Glutamatergic neuron (in vitro differentiated cells): Measurements from ENCODE around the gene CHST4. TPM values are rescaled to one million over a fixed set of nuclear protein-coding genes. Genes with fewer than 3 reads are reported as not detected.
A peak's percentile ranks its signal among the peaks of the same experiment; 100 is the strongest.
"Not testable (repeated sequence)": the region's sequence is repeated elsewhere in the genome, so short reads cannot be mapped to it uniquely, and the experiment has no call there.

Experiments
- DNase-seq: peaks from one replicate; pipeline ENCODE4 v3.0.0; 2022
- H3K27ac Mint-ChIP-seq: one replicate; pipeline ENCODE4 v1.8.0; 2020; ENCODE audit warnings: mild to moderate bottlenecking, mixed read lengths, inconsistent platforms; ENCODE audit not compliant: unreplicated experiment
- H3K27me3 Mint-ChIP-seq: one replicate; pipeline ENCODE4 v1.8.0; 2020; ENCODE audit warnings: mild to moderate bottlenecking, moderate library complexity, mixed read lengths, inconsistent platforms; ENCODE audit not compliant: unreplicated experiment
- H3K36me3 Mint-ChIP-seq: one replicate; pipeline ENCODE4 v1.8.0; 2020; ENCODE audit warnings: mild to moderate bottlenecking, mixed read lengths, inconsistent platforms; ENCODE audit not compliant: unreplicated experiment
- H3K4me1 Mint-ChIP-seq: one replicate; pipeline ENCODE4 v1.8.0; 2020; ENCODE audit warnings: mild to moderate bottlenecking, low read depth, mixed read lengths, inconsistent platforms; ENCODE audit not compliant: unreplicated experiment
- H3K4me3 Mint-ChIP-seq: one replicate; pipeline ENCODE4 v1.8.0; 2020; ENCODE audit warnings: mild to moderate bottlenecking, mixed read lengths, inconsistent platforms; ENCODE audit not compliant: unreplicated experiment
- H3K9me3 Mint-ChIP-seq: one replicate; pipeline ENCODE4 v1.8.0; 2020; ENCODE audit warnings: mild to moderate bottlenecking, moderate library complexity, mixed read lengths, inconsistent platforms; ENCODE audit not compliant: unreplicated experiment
- total RNA-seq: library from RNA; stranded (reverse); fragmentation: NEBNext Ultra II Directional; extraction: Animal tissue kit (Norgen Biotek cat#: 25700); gene quantifications from one replicate; pipeline ENCODE4 v1.2.1, GENCODE V29; 2021; ENCODE audit not compliant: unreplicated experiment
- TF ChIP-seq, protein P1 (sequence below): fragments of 200-600 bp; sonication (generic); IDR thresholded peaks from one replicate; pipeline ENCODE4 v1.5.0; 2021; ENCODE audit not compliant: partially characterized antibody, unreplicated experiment

CHST4 gene
- total RNA-seq, 1 donor from 2014 or later, result not detected

DNA sequence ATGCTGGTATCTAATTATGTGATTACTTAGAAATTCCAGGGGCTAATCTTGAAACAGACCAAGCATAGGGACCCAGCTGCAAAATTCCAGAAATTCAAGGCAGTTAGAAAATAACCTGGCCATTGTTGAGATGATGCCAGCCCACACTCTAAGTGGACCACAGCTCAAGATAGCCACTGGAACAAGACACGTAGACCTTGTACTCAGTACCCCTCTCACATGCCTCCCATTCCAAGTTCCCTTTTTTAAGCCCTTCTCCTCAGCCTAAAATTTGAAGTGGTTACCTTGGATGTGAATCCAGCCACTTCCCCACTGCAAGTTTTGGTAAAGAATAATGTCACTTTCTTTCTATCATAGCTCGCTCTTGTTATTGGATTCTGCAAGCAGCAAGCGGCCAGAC is 33.0 kb upstream of the CHST4 start:
- H3K27ac Mint-ChIP-seq, result no peak overlapping the region
- no peaks in the 10 kb centered on the region for H3K4me1 Mint-ChIP-seq
- no peaks in the 10 kb centered on the region for H3K27me3 Mint-ChIP-seq
- no peaks in the 10 kb centered on the region for H3K9me3 Mint-ChIP-seq
- no peak overlapping the region for H3K4me3 Mint-ChIP-seq
- H3K36me3 Mint-ChIP-seq, result no peaks in the 10 kb centered on the region
- TF ChIP-seq, protein P1, sequence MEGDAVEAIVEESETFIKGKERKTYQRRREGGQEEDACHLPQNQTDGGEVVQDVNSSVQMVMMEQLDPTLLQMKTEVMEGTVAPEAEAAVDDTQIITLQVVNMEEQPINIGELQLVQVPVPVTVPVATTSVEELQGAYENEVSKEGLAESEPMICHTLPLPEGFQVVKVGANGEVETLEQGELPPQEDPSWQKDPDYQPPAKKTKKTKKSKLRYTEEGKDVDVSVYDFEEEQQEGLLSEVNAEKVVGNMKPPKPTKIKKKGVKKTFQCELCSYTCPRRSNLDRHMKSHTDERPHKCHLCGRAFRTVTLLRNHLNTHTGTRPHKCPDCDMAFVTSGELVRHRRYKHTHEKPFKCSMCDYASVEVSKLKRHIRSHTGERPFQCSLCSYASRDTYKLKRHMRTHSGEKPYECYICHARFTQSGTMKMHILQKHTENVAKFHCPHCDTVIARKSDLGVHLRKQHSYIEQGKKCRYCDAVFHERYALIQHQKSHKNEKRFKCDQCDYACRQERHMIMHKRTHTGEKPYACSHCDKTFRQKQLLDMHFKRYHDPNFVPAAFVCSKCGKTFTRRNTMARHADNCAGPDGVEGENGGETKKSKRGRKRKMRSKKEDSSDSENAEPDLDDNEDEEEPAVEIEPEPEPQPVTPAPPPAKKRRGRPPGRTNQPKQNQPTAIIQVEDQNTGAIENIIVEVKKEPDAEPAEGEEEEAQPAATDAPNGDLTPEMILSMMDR, result no peak
- no peak for DNase-seq

DNA sequence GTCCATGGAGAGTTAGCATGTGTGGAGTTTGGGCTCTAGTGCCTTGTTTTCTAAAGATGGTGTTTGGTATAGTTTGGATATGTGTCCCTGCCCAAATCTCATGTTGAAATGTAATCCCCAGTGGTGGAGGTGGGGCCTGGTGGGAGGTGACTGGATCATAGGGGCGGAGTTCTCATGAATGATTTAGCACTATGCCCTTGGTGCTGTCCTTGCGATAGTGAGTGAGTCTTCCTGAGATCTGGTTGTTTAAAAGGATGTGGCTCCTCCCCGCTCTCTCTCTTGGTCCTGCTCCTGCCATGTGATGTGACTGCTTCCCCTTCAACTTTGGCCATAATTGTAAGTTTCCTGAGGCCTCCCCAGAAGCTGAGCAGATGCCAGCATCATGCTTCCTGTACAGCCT is 28.2 kb upstream of the CHST4 start:
- no peak for DNase-seq
- Mint-ChIP-seq H3K36me3 (no peaks in the 10 kb centered on the region), H3K4me1 (no peaks in the 10 kb centered on the region), H3K9me3 (peaks cover 3% of the 10 kb centered on the region), H3K4me3 (no peak overlapping the region), H3K27ac (no peak overlapping the region), H3K27me3 (peaks cover 2% of the 10 kb centered on the region)
- TF ChIP-seq, protein P1, result no peak

DNA sequence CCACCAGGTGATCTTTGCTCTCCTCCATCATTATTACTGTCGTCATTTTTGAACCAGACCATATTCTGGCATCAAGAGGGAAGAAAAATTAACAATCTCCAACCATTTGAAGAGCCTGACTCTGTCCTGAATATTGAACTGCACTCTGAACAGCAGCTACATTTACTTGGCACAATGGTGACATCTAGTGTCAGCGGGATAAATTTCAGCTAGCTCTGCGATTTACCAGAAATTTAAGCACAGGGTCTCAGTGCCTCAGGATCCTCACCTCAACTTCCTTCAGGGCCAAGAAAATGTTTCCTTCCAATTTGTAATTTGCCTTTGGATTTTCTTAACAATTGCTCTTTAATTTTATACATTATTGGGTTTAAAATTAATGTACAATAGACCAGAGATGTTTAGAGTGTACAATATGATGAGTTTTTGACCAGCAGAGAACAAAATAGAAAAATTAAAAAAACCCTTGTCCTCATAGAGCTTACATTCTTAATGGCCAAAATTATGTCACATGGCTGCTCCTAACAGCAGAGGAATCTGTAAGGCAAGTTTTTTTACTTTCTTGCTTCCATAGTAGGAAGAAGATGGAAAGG is 26.4 kb upstream of the CHST4 start:
- Mint-ChIP-seq H3K4me3 (no peak overlapping the region), H3K36me3 (no peaks in the 10 kb centered on the region), H3K4me1 (no peaks in the 10 kb centered on the region), H3K27ac (no peak overlapping the region), H3K9me3 (peaks cover 3% of the 10 kb centered on the region), H3K27me3 (peaks cover 2% of the 10 kb centered on the region)
- DNase-seq, result peak; percentile 36
- TF ChIP-seq, protein P1, result peak; percentile 65

DNA sequence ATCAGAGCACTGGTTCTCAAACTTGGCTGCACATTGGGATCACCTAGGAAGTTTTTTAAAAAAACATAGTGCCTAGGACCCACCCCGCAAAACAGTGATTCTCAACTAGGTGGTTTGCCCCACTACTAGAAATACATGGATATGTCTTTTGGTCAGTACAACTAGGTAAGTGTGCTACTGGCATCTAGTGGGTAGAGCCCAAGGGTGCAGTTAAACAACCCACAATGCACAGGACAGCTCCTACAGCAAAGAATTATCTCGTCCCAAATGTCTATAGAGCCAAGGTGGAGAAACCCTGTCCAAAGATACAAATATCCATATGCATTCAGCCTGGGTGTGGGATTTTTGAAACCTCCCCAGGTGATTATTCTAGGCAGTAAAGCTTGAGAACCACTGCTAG is 25.3 kb upstream of the CHST4 start:
- no peak overlapping the region for H3K4me3 Mint-ChIP-seq
- peaks cover 2% of the 10 kb centered on the region for H3K27me3 Mint-ChIP-seq
- no peak for DNase-seq
- H3K9me3 Mint-ChIP-seq, result peaks cover 3% of the 10 kb centered on the region
- TF ChIP-seq, protein P1, result no peak
- no peaks in the 10 kb centered on the region for H3K4me1 Mint-ChIP-seq
- no peaks in the 10 kb centered on the region for H3K36me3 Mint-ChIP-seq
- no peak overlapping the region for H3K27ac Mint-ChIP-seq

DNA sequence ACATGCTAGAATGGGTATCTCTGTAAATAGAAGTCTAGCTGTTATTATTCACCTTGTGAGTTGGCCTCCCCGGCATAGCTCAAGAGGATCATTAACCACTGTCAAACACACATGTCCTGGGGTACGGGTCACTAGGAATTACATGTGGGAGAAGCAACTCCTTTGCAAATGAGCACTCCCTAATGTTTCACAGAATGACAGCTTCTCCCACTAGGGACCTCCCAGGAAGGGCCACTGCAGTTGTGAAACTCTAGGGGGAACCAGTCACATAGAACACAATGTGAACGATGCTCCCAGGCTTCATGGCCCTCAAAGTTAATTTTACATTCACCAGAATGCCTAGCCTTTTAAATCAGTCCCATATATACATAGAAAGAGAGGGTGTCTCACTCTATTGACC is 24.7 kb upstream of the CHST4 start:
- DNase-seq, result no peak
- no peaks in the 10 kb centered on the region for H3K4me1 Mint-ChIP-seq
- peaks cover 2% of the 10 kb centered on the region for H3K27me3 Mint-ChIP-seq
- H3K4me3 Mint-ChIP-seq, result no peak overlapping the region
- H3K36me3 Mint-ChIP-seq, result no peaks in the 10 kb centered on the region
- TF ChIP-seq, protein P1, result no peak
- H3K9me3 Mint-ChIP-seq, result peaks cover 3% of the 10 kb centered on the region
- no peak overlapping the region for H3K27ac Mint-ChIP-seq

DNA sequence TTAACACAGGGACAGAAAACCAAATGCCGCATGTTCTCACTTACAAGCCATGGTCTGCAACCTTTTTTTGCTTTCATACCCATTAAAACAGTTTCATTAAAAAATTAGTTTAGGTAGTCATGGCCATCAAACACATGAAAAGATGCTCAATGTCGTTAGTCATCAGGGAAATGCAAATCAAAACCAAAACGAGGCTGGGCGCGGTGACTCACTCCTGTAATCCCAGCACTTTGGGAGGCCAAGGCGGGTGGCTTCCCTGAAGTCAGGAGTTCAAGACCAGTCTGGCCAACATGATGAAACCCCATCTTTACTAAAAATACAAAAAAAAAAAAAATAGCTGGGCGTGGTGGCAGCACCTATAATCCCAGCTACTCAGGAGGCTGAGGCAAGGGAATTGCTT is 22.2 kb upstream of the CHST4 start:
- H3K36me3 Mint-ChIP-seq, H3K27me3 Mint-ChIP-seq, H3K27ac Mint-ChIP-seq, DNase-seq, H3K4me3 Mint-ChIP-seq, H3K9me3 Mint-ChIP-seq, H3K4me1 Mint-ChIP-seq: not testable (repeated sequence)
